Breast epithelium (tissue), 4 donors: Measurements from ENCODE around the gene SETBP1. TPM values are rescaled to one million over a fixed set of nuclear protein-coding genes. Genes with fewer than 3 reads are reported as not detected.

Experiments used
- DNase-seq, 2 donors: peaks; one replicate each; pipeline ENCODE4 v3.0.0-alpha.2; 2019; ENCODE audit warnings: low spot score in 2 of 2
- H3K27ac ChIP-seq, 2 donors: fragments of 200-600 bp; sonication (generic) in 1 of 2; one replicate each; pipeline ENCODE4 v1.5.1; 2016 to 2019; ENCODE audit warnings: mild to moderate bottlenecking in 1 of 2
- H3K27me3 ChIP-seq, 2 donors: fragments of 200-600 bp; sonication (generic) in 1 of 2; one replicate each; pipeline versions ENCODE4 v1.5.1 to v1.6.0; 2017 to 2019; ENCODE audit warnings: control low read depth in 1 of 2, mild to moderate bottlenecking in 1 of 2
- H3K36me3 ChIP-seq: fragments of 200-600 bp; one replicate; pipeline ENCODE4 v1.5.1; 2019
- H3K4me1 ChIP-seq, 2 donors: fragments of 200-600 bp; sonication (generic); one replicate each; pipeline ENCODE4 v1.5.1; 2016 to 2019; ENCODE audit warnings: control low read depth in 1 of 2
- H3K4me3 ChIP-seq, 3 donors: fragments of 200-600 bp; sonication (generic); 1 replicate in 2 of 3; 2 replicates in 1 of 3; pipeline ENCODE4 v1.5.1; 2016 to 2019; ENCODE audit warnings: mild to moderate bottlenecking in 3 of 3, moderate library complexity in 2 of 3
- H3K9me3 ChIP-seq, 2 donors: fragments of 200-600 bp; sonication (generic) in 1 of 2; one replicate each; pipeline ENCODE4 v1.5.1; 2016 to 2019; ENCODE audit warnings: control low read depth in 1 of 2
- CTCF ChIP-seq, 3 donors: fragments of 450-650 bp; IDR thresholded peaks; one replicate each; pipeline ENCODE4 v1.5.1; 2016 to 2017; ENCODE audit warnings: antibody characterized with exemption in 3 of 3, mild to moderate bottlenecking in 3 of 3, moderate library complexity in 3 of 3
- POLR2A ChIP-seq: fragments of 450-650 bp; IDR thresholded peaks from one replicate; pipeline ENCODE4 v1.6.1; 2016; ENCODE audit warnings: antibody characterized with exemption, mild to moderate bottlenecking, moderate library complexity
- POLR2AphosphoS5 ChIP-seq, 3 donors: sonication (generic); formaldehyde crosslinking; IDR thresholded peaks; one replicate each; pipeline ENCODE4 v1.6.1; 2017; ENCODE audit warnings: antibody characterized with exemption in 3 of 3
- intact Hi-C: fragments of 100-400 bp; cut with DNase I; formaldehyde crosslinking; loops from one replicate; pipeline ENCODE4 v1.15.1; 2023; ENCODE audit warnings: low total_unique reads
- total RNA-seq, 3 donors: library from RNA; depleted of rRNA; stranded (reverse); fragments of >200 nt; gene quantifications; one replicate each; pipeline ENCODE4 v1.1.0, GENCODE V29; 2016

Gene SETBP1
- total RNA-seq, 3 donors from 2014 or later, result 26.2 to 40.1 (median 37.0) TPM

GRCh38 chr18:45026162-45026561 lies 345.5 kb downstream of the SETBP1 start:
- H3K4me1 ChIP-seq, result no peaks in the 10 kb centered on the region
- H3K9me3 ChIP-seq, result no peaks in the 10 kb centered on the region
- intact Hi-C loops, result no loop called here
- H3K27me3 ChIP-seq, result no peaks in the 10 kb centered on the region
- no peak overlapping the region for H3K27ac ChIP-seq
- no peaks in the 10 kb centered on the region for H3K36me3 ChIP-seq
- H3K4me3 ChIP-seq, result no peak overlapping the region
- DNase-seq, result no peak
- peak in 1 of 3 donors; percentile 25 for TF ChIP-seq CTCF (IDR thresholded peaks at IDR 0.05)
- TF ChIP-seq POLR2A, result no peak
- no peak for TF ChIP-seq POLR2AphosphoS5 (IDR thresholded peaks at IDR 0.05)

GRCh38 chr18:45034179-45034578 lies 353.5 kb downstream of the SETBP1 start:
- Histone ChIP-seq H3K36me3 (no peaks in the 10 kb centered on the region), H3K27me3 (no peaks in the 10 kb centered on the region), H3K9me3 (no peaks in the 10 kb centered on the region), H3K4me3 (no peak overlapping the region), H3K27ac (no peak overlapping the region), H3K4me1 (no peaks in the 10 kb centered on the region)
- intact Hi-C loops, result loop anchor here (2.0 kb wide), 1 partner anchor 43 kb away; no protein-coding TSS in a partner anchor
- TF ChIP-seq CTCF (IDR thresholded peaks at IDR 0.05) (no peak), POLR2AphosphoS5 (IDR thresholded peaks at IDR 0.05) (no peak), POLR2A (no peak)
- no peak for DNase-seq

- TF ChIP-seq POLR2A, result no peak
- DNase-seq, result no peak
- Histone ChIP-seq H3K27me3 (no peaks in the 10 kb centered on the region), H3K4me3 (no peak overlapping the region), H3K9me3 (no peaks in the 10 kb centered on the region), H3K27ac (no peak overlapping the region), H3K36me3 (no peaks in the 10 kb centered on the region), H3K4me1 (no peaks in the 10 kb centered on the region)
- intact Hi-C loops, result loop anchor here (5.0 kb wide), 1 partner anchor 155 kb away; no protein-coding TSS in a partner anchor
Observed at GRCh38 chr18:45037618-45038017, 356.9 kb downstream of the SETBP1 start.

- H3K4me1 ChIP-seq, result no peaks in the 10 kb centered on the region
- no peak for TF ChIP-seq POLR2A
- TF ChIP-seq POLR2AphosphoS5 (IDR thresholded peaks at IDR 0.05), result no peak
- no peak for TF ChIP-seq CTCF (IDR thresholded peaks at IDR 0.05)
- no peak for DNase-seq
- H3K27ac ChIP-seq, result no peak overlapping the region
- intact Hi-C loops, result loop anchor here (5.0 kb wide), 1 partner anchor 153 kb away; no protein-coding TSS in a partner anchor
- no peaks in the 10 kb centered on the region for H3K36me3 ChIP-seq
- H3K4me3 ChIP-seq, result no peak overlapping the region
- no peaks in the 10 kb centered on the region for H3K27me3 ChIP-seq
- H3K9me3 ChIP-seq, result no peaks in the 10 kb centered on the region
Observed at GRCh38 chr18:45039376-45039775, 358.7 kb downstream of the SETBP1 start.

GRCh38 chr18:45040879-45041278 lies 360.2 kb downstream of the SETBP1 start:
- intact Hi-C loops, result no loop called here
- TF ChIP-seq CTCF (IDR thresholded peaks at IDR 0.05) (no peak), POLR2A (no peak), POLR2AphosphoS5 (IDR thresholded peaks at IDR 0.05) (no peak)

GRCh38 chr18:45044787-45045186 lies 364.1 kb downstream of the SETBP1 start:
- TF ChIP-seq CTCF (IDR thresholded peaks at IDR 0.05), result no peak
- TF ChIP-seq POLR2AphosphoS5 (IDR thresholded peaks at IDR 0.05), result no peak
- no peak for TF ChIP-seq POLR2A
- Histone ChIP-seq H3K27me3 (no peaks in the 10 kb centered on the region), H3K4me1 (no peaks in the 10 kb centered on the region), H3K27ac (no peak overlapping the region), H3K9me3 (no peaks in the 10 kb centered on the region), H3K36me3 (no peaks in the 10 kb centered on the region), H3K4me3 (no peak overlapping the region)
- no peak for DNase-seq
- intact Hi-C loops, result no loop called here

More at GRCh38 chr18:45040879-45041278, 360.2 kb downstream of the SETBP1 start:
- H3K9me3 ChIP-seq, result no peaks in the 10 kb centered on the region
- no peak overlapping the region for H3K27ac ChIP-seq
- no peaks in the 10 kb centered on the region for H3K27me3 ChIP-seq
- H3K4me3 ChIP-seq, result no peak overlapping the region
- H3K4me1 ChIP-seq, result no peaks in the 10 kb centered on the region
- DNase-seq, result no peak
- no peaks in the 10 kb centered on the region for H3K36me3 ChIP-seq
